A549 (cell line): ENCODE results near the gene BRSK2.

Experiments used
- CEBPB ChIP-seq, 2 experiments: fragments of >200 bp in 1 of 2; sonication (Bioruptor Twin) in 1 of 2; formaldehyde crosslinking in 1 of 2; IDR thresholded peaks; 2 replicates each; pipeline ENCODE4 v1.6.1; 2012 to 2016
- CTCF ChIP-seq: fragments of >200 bp; sonication (Bioruptor Twin); formaldehyde crosslinking; IDR thresholded peaks from 3 replicates; pipeline ENCODE4 v1.5.1; 2016
- NR3C1 ChIP-seq: fragments of >200 bp; sonication (Bioruptor Twin); formaldehyde crosslinking; IDR thresholded peaks from 3 replicates; pipeline ENCODE4 v1.6.1; 2017
- POLR2A ChIP-seq: IDR thresholded peaks from 2 replicates; pipeline ENCODE4 v1.6.1; 2012; ENCODE audit warnings: mild to moderate bottlenecking, low read length
- REST ChIP-seq: fragments of 200-600 bp; sonication (generic); IDR thresholded peaks from 2 replicates; pipeline ENCODE4 v1.6.1; 2016; ENCODE audit warnings: antibody characterized with exemption, mild to moderate bottlenecking, moderate library complexity
- SMC3 ChIP-seq: fragments of >200 bp; sonication (Bioruptor Twin); formaldehyde crosslinking; IDR thresholded peaks from 3 replicates; pipeline ENCODE4 v1.6.1; 2018; ENCODE audit warnings: inconsistent platforms
- SREBF2 ChIP-seq: fragments of 450-650 bp; IDR thresholded peaks from 2 replicates; pipeline ENCODE4 v1.6.1; 2014; ENCODE audit warnings: mild to moderate bottlenecking, moderate library complexity

- TF ChIP-seq REST (no peak), POLR2A (no peak), CTCF (no peak), SREBF2 (no peak), NR3C1 (no peak), CEBPB (IDR thresholded peaks at IDR 0.05) (no peak), SMC3 (no peak)
Observed at GRCh38 chr11:1472180-1473005, 82.7 kb downstream of the BRSK2 start.
